Activated B cell treated with CpG ODN at 0.5 μM for 24 hours (primary cell): ENCODE data around the gene CARD8. TPM values are rescaled to one million over a fixed set of nuclear protein-coding genes. Genes with fewer than 3 reads are reported as not detected.
"Not testable (repeated sequence)": the region's sequence is repeated elsewhere in the genome, so short reads cannot be mapped to it uniquely, and the experiment has no call there.

Experiments
- ATAC-seq: fragments of 200-7000 bp; cut with Tn5 transposase; one replicate; pipeline ENCODE4 v1.10.0; 2021; ENCODE audit warnings: low read depth, mild to moderate bottlenecking, moderate library complexity
- CTCF ChIA-PET: fragments of 350-600 bp; sonication (Branson Sonifier 250); formaldehyde crosslinking; loops from one replicate; lab custom pipeline; 2021; ENCODE audit warnings: antibody characterized with exemption; lab: Charles Lee
- POLR2A ChIA-PET: fragments of 350-600 bp; sonication (Branson Sonifier 250); formaldehyde crosslinking; loops from one replicate; lab custom pipeline; 2021; ENCODE audit warnings: antibody characterized with exemption; lab: Charles Lee
- DNase-seq: peaks from one replicate; pipeline ENCODE4 v3.0.0; 2022
- H3K27ac Mint-ChIP-seq: one replicate; pipeline ENCODE4 v1.8.0; 2020; ENCODE audit warnings: mixed read lengths
- H3K27me3 Mint-ChIP-seq: one replicate; pipeline ENCODE4 v1.8.0; 2021; ENCODE audit warnings: mixed read lengths
- H3K36me3 Mint-ChIP-seq: one replicate; pipeline ENCODE4 v1.8.0; 2021; ENCODE audit warnings: low read depth, mixed read lengths
- H3K4me1 Mint-ChIP-seq: one replicate; pipeline ENCODE4 v1.8.0; 2021; ENCODE audit warnings: mixed read lengths
- H3K4me3 Mint-ChIP-seq: one replicate; pipeline ENCODE4 v1.8.0; 2020; ENCODE audit warnings: mild to moderate bottlenecking, mixed read lengths
- H3K9me3 Mint-ChIP-seq: one replicate; pipeline ENCODE4 v1.8.0; 2020; ENCODE audit warnings: mixed read lengths
- CTCF ChIP-seq: fragments of 200-600 bp; IDR thresholded peaks from one replicate; pipeline ENCODE4 v1.8.0; 2022; ENCODE audit warnings: antibody characterized with exemption, mild to moderate bottlenecking
- intact Hi-C: fragments of 100-400 bp; cut with micrococcal nuclease; formaldehyde crosslinking; loops from one replicate; pipeline ENCODE4 v1.15.1; 2024
- total RNA-seq: library from RNA; stranded (reverse); gene quantifications from 2 replicates; pipeline ENCODE4 v1.2.3, GENCODE V29; 2022

The CARD8 gene
- total RNA-seq, 1 donor from 2014 or later: 103 TPM

DNA sequence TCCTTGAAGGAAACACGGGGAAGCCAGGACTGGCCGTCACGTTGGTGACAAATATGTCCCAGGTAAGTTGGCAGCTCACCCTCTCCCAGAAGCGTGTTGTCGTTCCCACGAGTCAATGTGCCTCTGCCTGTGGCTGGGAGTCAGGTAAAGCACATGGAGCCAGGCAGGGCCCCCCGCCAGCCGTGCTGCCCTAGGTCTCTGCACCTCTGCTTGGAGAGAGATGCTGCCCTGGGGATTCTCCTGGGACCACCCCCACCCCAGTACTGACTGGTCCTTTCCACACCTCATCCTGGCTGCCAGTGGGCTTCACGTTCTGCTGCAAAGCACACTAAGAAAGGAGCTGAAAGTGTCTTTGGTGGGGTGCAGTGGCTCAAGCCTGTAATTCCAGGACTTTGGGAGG, 24.0 kb upstream of the CARD8 start:
- ATAC-seq (no peak), DNase-seq (no peak)
- TF ChIP-seq CTCF: no peak
- CTCF ChIA-PET: no interaction called here
- POLR2A ChIA-PET: no interaction called here
- intact Hi-C loops: no loop called here
- Mint-ChIP-seq H3K27me3 (no peaks in the 10 kb centered on the region), H3K9me3 (peaks cover 2% of the 10 kb centered on the region), H3K4me3 (no peak overlapping the region), H3K4me1 (no peaks in the 10 kb centered on the region), H3K27ac (no peak overlapping the region), H3K36me3 (peaks cover 5% of the 10 kb centered on the region)

DNA sequence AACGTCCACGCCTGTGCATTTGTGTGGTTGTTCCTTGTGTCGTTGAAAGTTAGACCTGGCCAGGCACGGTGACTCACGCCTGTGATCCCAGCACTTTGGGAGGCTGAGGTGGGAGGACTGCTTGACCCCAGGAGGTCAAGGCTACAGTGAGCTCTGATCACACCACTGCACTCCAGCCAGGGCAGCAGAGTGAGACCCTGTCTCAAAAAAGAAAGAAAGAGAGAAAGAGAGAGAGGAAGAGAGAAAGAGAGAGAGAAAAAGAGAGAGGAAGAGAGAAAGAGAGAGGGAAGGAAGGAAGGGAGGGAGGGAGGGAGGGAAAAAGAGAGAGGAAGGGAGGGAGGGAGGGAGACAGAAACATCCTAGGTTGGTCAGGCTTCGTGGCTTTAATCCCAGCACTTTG, 19.2 kb upstream of the CARD8 start:
- ATAC-seq (no peak), DNase-seq (no peak)
- no peak for TF ChIP-seq CTCF
- CTCF ChIA-PET: no interaction called here
- no peak overlapping the region for H3K4me3 Mint-ChIP-seq
- POLR2A ChIA-PET: interaction anchor here (0.7 kb wide), 1 partner anchor 54 kb away, joined by 3 read pairs; no protein-coding TSS in a partner anchor
- no peak overlapping the region for H3K27ac Mint-ChIP-seq
- H3K4me1 Mint-ChIP-seq: peaks cover 7% of the 10 kb centered on the region
- intact Hi-C loops: no loop called here
- peaks cover 2% of the 10 kb centered on the region for H3K36me3 Mint-ChIP-seq
- no peaks in the 10 kb centered on the region for H3K27me3 Mint-ChIP-seq
- H3K9me3 Mint-ChIP-seq: no peaks in the 10 kb centered on the region

DNA sequence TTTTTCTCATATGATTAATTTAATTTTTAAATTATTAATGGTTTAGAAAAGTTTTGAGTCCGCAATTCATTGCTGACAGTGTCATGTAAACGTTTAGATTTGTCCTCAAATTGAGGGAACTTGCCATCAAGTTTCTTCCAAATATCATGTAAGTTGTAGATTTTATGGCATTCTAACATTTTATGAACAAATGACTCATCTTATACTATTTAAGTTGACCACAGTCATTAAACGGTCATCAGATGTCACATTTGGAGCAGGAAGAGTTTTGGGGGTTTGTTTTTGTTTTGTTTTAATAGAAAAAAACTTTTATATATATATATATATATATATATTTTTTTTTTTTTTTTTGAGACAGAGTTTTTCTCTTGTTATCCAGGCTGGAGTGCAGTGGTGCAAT, 18.5 kb upstream of the CARD8 start:
- CTCF ChIA-PET: no interaction called here
- Mint-ChIP-seq H3K4me1 (peaks cover 11% of the 10 kb centered on the region), H3K9me3 (no peaks in the 10 kb centered on the region), H3K36me3 (peaks cover 2% of the 10 kb centered on the region), H3K27me3 (no peaks in the 10 kb centered on the region), H3K27ac (no peak overlapping the region), H3K4me3 (no peak overlapping the region)
- POLR2A ChIA-PET: interaction anchor here (0.6 to 0.7 kb wide), 2 partner anchors 55 to 76 kb away, joined by 3 to 4 read pairs; no protein-coding TSS in a partner anchor
- DNase-seq: no peak
- no peak for TF ChIP-seq CTCF
- no peak for ATAC-seq
- intact Hi-C loops: no loop called here

DNA sequence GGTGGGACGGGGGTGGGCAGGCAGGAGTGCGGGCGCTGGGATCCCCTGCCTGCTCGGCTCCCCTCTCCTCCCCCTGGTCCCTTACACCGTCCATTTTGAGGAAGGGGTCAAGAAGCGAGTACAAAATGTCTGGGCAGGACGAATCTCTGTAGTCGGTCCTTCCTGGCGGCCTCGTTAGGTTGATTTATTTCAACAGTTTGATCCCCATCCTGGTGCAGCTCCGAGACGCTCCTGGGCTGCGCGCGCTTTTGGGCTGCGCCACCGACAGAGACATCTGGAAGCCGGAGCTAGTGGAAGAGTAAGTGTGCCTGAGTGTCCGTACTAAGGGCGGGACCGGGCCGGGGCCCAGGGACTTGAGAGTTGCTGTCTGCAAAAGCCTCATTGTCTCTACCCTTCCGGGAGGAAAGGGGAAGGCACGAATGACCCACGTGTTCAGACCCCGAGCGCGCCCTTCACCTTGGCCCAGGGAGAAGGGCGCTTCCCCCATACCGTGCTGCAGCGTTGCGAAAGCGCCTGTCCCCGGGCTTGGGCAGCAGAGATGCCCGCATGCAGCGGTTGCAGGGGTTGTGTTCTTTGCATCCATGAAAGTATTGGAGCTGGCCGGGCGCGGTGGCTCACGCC, 15.9 kb upstream of the CARD8 start:
- Mint-ChIP-seq H3K36me3 (peaks cover 2% of the 10 kb centered on the region), H3K9me3 (no peaks in the 10 kb centered on the region), H3K27ac (peak overlapping the region; percentile 80), H3K27me3 (no peaks in the 10 kb centered on the region), H3K4me3 (peak overlapping the region; percentile 95), H3K4me1 (peaks cover 14% of the 10 kb centered on the region)
- intact Hi-C loops: loop anchor here (1.0 kb wide), 3 partner anchors 20 to 313 kb away; no protein-coding TSS in a partner anchor
- CTCF ChIA-PET: interaction anchor here (2.7 to 2.9 kb wide), 2 partner anchors 11 to 62 kb away, joined by 15 to 16 read pairs; no protein-coding TSS in a partner anchor
- POLR2A ChIA-PET: interaction anchor here (0.5 to 2.4 kb wide), 8 partner anchors 33 to 1924 kb away, joined by 3 to 22 read pairs (median 4); partner anchors contain the start of gene EMP3
- peak; percentile 37 for DNase-seq
- TF ChIP-seq CTCF: no peak
- peak; percentile 75 for ATAC-seq

DNA sequence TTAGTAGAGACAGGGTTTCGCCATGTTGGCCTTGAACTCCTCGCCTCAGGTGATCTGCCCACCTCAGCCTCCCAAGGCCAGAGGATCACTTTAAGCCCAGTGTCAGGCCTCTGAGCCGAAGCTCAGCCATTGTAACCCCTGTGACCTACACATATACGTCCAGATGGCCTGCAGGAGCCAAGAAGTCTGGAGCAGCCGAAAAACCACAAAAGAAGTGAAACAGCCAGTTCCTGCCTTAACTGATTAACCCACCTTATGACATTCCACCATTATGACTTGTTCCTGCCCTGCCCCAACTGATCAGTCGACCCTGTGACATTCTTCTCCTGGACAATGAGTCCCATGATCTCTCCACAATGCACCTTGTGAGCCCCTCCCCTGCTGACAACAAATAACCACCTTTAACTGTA, 13.9 kb upstream of the CARD8 start:
- intact Hi-C loops: loop anchor here (10.0 kb wide), 1 partner anchor 225 kb away; no protein-coding TSS in a partner anchor
- not testable (repeated sequence) for H3K27me3 Mint-ChIP-seq, H3K27ac Mint-ChIP-seq, ATAC-seq, H3K36me3 Mint-ChIP-seq, H3K9me3 Mint-ChIP-seq, DNase-seq
- CTCF ChIA-PET: interaction anchor here (0.8 to 4.3 kb wide), 4 partner anchors 64 to 339 kb away, joined by 3 to 37 read pairs (median 14); no protein-coding TSS in a partner anchor
- Mint-ChIP-seq H3K4me1 (peaks cover 14% of the 10 kb centered on the region), H3K4me3 (peak overlapping the region; percentile 67)
- POLR2A ChIA-PET: interaction anchor here (1.5 kb wide), 1 partner anchor 64 kb away, joined by 10 read pairs; no protein-coding TSS in a partner anchor

DNA sequence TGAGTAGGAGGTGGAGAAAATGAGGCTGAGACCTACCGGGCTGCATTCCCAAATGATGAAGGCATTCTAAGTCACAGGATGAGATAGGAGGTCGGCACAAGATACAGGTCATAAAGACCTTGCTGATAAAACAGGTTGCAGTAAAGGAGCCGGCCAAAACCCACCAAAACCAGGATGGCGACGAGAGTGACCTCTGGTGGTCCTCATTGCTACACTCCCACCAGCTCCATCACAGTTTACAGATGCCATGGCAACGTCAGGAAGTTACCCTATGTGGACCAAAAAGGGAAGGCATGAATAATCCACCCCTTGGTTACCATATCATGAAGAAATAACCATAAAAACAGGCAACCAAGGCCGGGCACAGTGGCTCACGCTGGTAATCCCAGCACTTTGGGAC, 9.6 kb upstream of the CARD8 start:
- intact Hi-C loops: loop anchor here (10.0 kb wide), 1 partner anchor 229 kb away; no protein-coding TSS in a partner anchor
- H3K27ac Mint-ChIP-seq, H3K4me1 Mint-ChIP-seq: not testable (repeated sequence)

DNA sequence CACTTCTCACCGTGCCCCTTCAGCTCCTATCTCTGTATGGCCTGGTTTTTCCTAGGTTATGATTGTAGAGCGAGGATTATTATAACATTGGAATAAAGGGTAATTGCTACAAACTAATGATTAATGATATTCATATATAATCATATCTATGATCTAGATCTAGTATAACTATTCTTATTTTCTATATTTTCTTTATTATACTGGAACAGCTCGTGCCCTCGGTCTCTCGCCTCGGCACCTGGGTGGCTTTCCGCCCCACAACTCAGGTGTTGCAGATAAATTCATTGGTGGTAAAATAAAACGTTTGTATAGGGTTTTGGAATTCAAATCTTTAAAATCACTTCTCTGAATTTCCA, 4.6 kb upstream of the CARD8 start:
- not testable (repeated sequence) for ATAC-seq, H3K27me3 Mint-ChIP-seq, H3K9me3 Mint-ChIP-seq, DNase-seq
- intact Hi-C loops: loop anchor here (1.0 to 10.0 kb wide), 8 partner anchors 11 to 297 kb away; partner anchors contain the start of genes LIG1 and ZSWIM9
- CTCF ChIA-PET: interaction anchor here (0.6 to 4.7 kb wide), 16 partner anchors 11 to 328 kb away, joined by 3 to 41 read pairs (median 5); partner anchors contain the start of gene PLA2G4C
- POLR2A ChIA-PET: interaction anchor here (0.6 to 3.3 kb wide), 13 partner anchors 10 to 616 kb away, joined by 3 to 23 read pairs (median 5); partner anchors contain the start of gene PLA2G4C
- Mint-ChIP-seq H3K4me3 (peak overlapping the region; percentile 90), H3K36me3 (peaks cover 18% of the 10 kb centered on the region), H3K27ac (peak overlapping the region; percentile 99), H3K4me1 (peaks cover 34% of the 10 kb centered on the region)

More for the DNA sequence above, 9.6 kb upstream of the CARD8 start:
- not testable (repeated sequence) for H3K36me3 Mint-ChIP-seq, ATAC-seq, DNase-seq, H3K27me3 Mint-ChIP-seq, H3K9me3 Mint-ChIP-seq, H3K4me3 Mint-ChIP-seq
- CTCF ChIA-PET: interaction anchor here (1.5 to 4.3 kb wide), 4 partner anchors 16 to 324 kb away, joined by 3 to 37 read pairs (median 5); no protein-coding TSS in a partner anchor
- POLR2A ChIA-PET: interaction anchor here (1.0 kb wide), 1 partner anchor 8 kb away, joined by 6 read pairs; no protein-coding TSS in a partner anchor

DNA sequence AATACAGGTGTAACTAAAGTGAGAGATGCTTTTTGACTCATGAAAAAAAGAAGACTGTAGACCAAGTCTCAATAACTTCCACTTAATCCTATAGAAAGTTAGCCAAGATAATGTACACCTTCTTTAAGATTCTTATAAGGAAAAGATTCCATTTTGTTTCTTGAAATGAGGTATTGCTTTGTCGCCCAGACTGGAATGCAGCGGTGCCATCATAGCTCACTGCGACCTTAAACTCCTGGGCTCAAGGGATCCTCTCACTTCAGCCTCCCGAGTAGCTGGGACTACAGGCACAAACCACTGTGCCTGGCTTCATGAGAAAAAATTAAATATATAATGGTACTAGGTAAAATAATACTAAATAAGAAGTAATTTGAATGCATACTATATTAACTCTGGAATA, 3.3 kb upstream of the CARD8 start:
- H3K9me3 Mint-ChIP-seq, H3K27me3 Mint-ChIP-seq, DNase-seq, ATAC-seq: not testable (repeated sequence)
- peak overlapping the region; percentile 85 for H3K4me3 Mint-ChIP-seq
- peaks cover 45% of the 10 kb centered on the region for H3K4me1 Mint-ChIP-seq
- ChIA-PET CTCF (interaction anchor here (1.9 to 4.7 kb wide), 6 partner anchors 9 to 296 kb away, joined by 4 to 41 read pairs (median 16); partner anchors contain the start of gene PLA2G4C), POLR2A (interaction anchor here (0.8 to 3.3 kb wide), 7 partner anchors 9 to 149 kb away, joined by 3 to 23 read pairs (median 4); partner anchors contain the start of genes PLA2G4C and ZSWIM9)
- H3K27ac Mint-ChIP-seq: peak overlapping the region; percentile 99
- peaks cover 18% of the 10 kb centered on the region for H3K36me3 Mint-ChIP-seq
- intact Hi-C loops: loop anchor here (5.0 kb wide), 1 partner anchor 253 kb away; the partner anchor contains the start of gene LMTK3
